Measurements from ENCODE around the gene CYP2U1.

CYP2U1 gene

DNA sequence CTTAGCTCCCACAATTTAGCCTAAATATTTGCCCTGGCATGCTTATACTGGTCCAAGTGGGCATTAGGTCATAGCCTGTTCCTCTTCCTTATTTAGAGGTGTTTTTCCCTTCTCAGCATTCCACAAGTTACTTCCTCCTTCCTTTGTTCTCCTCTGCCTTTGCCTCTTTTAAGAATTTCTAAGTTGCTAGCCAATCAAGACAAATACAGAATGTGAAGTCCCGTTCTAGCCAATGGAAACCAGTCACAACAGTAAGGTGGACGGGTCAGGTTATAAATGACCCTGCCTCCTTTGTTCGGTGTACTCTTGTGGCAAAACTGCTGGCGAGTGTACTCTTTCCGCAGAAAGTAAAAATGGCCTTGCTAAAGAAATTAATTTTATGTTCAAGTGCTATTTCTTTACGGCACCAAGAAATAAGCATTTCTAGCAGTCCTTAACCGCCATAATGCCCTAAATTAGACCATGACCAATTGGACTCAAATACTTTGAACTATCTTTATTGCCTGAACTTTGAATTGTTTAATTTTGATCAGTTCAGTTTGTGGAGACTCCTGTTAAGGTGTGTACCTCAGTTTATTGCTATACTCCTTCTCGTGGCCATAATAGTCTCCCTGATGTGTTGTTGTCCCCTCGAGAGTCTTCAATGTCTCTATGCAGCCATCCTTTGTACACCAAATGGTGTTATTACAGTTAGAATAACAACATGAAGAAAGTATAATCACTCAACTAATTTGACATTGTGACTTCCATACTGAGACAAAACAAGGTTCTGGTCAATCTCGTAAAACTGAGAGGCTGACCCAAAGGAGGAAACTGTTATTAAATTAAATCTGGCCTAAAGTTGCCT, 56.8 kb downstream of the CYP2U1 start:
- no peak for DNase-seq

DNA sequence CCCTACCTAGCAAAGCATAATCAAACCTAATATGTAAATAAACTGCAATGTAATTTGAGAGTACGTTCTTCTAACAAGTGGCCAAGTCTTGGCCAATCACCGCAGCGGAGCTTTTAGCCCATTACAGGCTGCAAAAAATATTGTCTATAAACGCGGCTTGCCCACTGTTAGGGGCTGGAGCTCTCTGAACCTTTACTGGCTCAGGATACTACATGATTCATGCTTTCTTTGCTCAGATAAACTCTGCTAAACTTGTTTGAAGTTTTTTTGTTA, 57.4 kb downstream of the CYP2U1 start:
- DNase-seq: no peak

DNA sequence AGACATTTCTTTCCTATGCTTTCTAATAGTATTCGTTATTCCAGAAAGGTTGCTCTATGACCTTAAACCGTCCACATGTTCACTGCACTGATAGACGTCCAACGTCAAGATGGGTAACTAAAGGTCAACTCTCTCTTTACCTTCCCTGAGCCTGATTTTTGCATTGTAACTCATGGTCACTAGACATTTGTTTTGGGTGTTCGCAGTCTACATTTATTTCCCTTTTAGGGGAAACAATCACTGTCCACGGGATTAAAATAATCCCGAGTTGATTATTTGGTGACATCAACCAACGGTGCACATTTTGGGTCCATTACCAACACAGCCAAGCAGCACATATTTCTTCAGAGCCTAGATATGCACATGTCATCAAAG, 57.8 kb downstream of the CYP2U1 start:
- DNase-seq: no peak

DNA sequence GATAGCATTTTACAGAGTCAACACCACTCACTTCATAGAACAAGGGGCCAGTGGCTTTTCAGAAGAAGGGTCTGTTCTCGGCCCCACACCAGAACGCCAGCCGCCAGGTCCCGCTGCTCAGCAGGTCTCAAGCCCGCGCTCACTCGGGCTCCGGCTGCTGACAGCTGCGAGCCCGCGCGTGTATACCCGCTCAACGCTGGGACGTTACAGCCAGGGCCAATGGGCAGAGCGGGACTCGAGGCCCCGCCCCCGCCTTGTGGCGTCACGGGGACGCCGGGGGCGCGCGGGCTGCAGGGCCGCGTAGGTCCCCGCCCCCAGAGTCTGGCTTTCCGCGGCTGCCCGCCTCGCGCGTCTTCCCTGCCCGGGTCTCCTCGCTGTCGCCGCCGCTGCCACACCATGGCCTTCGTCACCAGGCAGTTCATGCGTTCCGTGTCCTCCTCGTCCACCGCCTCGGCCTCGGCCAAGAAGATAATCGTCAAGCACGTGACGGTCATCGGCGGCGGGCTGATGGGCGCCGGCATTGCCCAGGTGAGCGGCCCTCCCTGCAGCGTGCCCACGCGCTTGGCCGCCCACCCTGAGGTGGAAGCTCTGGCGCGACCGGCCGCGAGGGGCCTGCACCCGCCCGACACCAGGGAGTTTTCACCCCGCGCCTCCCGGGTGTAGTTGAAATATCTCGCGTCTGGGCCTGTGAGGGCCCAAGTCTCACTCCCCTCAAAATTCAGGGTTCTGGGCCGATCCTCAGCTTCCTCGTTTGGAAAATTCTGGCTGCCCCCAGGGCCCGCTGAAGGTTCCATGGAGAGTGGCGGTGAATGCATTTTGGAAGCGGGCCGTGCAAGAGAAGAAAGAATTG, 58.4 kb downstream of the CYP2U1 start, which contains the start of gene HADH:
Gene HADH (plus strand): TSS at position 353 of the 850 bp plus-strand sequence. CDS start 44 bp downstream, at position 397.
- DNase-seq: peak; percentile 85 to 90

DNA sequence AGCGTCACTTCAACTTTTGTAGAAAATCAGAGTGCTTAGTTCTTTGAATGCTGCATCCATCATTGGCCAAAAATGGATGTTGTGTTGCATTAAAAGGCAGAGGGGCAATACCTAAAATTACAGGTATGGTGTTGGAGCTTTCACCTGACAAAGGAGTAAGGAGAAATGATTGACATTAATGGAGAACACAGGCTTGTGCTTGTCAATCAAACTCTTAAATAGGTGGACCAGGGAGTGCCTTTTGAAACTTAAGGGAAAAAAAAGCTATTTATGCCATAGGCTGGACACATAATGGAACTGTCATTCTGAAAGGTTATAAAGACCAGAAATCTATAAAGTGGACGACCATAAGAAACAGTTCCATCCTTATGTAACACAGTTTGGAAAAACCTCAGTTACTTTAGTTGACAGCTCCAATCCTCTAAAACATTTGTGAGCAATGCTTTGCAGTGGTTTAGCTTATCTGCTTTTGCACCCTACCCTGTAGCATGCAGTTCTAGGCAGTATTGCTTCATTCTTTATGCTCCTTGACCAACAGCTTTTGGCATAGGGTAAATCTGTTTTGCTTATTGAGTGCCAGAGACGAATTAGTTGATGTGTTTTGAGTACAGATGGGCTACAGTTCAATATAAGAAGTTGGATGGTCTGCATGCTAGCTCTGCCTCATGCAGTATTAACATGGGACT, 60.7 kb downstream of the CYP2U1 start:
- no peak for DNase-seq

DNA sequence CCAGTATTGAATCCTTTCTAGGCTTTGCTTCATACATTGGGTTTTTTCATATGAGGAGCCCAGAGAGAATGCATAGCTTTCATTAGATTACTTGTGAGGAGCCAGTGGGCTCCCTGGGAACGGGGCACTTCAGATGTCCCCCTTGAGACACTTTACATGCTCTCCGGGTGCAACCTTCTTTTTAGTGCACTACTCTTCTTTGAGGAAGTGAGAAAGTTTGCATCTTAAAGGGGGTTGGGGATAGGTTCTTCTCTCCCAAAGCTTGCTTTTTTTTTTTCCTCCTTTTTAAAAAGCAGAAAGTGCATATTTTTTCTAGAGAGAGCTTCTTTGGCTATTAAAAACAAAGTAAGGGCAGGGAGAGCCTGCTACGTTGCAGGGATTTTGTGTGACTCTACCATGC, 62.6 kb downstream of the CYP2U1 start:
- DNase-seq: no peak

DNA sequence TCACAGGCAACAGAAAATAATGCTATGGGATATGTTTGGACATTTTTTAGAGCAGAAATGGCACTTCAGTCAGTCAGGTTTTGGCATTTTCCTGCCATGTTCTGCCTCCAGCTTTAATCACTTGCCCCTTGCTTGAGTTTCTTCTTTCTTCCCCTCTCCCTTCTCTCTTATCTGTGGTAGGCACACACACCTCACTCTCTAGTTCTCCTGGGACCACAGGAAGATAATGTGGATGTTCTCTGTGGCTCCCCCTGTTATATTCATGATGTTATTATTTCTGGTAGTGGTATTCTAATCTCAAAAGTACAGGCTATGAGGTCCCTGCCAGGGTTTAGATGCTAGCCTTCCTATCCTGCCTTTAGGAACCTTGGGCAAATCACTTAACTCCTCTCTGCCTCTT, 63.5 kb downstream of the CYP2U1 start:
- no peak for DNase-seq

DNA sequence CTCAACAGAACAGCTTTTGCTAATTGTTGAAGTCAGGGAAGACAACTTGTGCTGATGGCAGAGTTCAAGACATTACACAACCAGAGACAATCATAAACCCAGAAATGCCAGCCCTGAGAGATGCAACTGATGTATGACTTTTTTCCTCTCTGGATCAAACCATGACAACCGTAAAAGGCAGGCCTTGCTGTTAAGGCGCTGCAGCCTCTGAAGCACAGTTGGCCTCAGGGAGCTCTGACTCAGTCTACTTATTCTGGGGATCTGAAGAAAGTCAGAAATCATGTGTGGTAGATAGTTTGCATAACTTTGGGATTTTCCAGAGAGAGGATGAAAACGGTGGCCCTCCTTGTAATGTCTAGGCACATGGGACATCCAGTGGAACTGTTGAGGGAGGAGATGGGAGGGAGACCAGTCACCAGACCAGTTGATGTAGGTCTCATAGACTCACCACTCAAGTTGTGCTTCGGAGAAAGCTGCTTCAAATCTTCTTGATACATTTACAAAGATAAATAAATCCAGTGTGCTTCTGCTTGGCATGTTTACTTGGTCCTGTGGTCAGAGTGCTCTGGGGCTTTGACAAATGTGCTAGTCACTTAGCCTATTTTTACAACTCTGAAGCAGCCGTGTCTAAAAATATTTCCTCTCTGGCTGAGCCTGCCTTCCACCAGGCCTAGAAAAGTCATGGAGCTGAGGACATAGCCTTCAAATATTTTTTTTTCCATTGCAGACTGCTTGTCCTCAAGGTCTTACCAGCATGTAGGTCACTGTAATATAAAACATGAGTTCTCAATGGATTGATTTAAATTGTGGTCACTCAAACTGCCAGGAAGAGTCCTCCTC, 65.8 kb downstream of the CYP2U1 start:
- no peak for DNase-seq

DNA sequence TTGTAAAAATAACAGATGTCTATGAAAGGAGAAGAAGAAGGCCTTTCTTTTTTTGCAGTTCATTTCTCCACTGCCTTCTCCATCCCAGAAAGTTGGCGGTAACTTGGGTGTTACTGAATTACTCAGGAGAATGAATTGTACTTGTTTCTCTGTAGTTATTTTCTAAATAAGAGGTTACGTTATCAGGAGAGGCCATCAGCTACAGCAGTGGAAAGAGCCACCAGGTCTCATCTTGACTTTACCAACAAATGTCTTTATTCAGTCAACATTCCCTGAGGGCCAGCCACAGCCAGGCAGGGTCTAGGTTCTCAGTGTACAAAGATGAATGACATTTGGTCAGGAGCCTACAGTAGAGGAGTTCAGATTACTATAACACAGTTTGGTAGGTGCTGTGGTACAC, 66.4 kb downstream of the CYP2U1 start:
- no peak for DNase-seq

DNA sequence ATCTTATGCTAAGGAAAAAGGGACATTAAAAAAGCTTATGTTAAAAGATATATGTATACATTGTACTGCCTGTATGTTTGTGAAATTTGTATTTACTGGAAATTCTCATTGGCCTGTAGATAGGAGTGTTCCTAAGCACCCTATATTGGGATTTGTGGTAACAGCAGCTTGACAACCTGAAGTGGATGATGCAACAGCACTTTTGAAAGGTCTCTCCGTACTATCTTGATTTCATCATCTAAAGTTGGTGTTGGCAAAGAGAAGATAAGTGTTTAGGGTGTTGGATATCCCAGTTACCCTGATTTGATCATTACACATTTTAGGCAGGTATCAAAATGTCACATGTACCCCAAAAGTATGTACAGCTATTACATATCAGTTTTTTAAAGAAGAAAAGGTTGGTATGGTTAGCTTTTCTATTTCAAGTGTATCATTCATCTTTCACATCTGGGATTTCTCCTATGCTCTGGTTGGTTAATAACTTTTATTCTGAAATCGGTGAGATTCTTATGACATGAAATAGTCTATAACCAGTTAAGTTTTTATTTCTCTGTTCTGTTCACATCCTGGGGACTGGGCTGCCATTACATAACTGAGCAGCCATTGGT, 68.7 kb downstream of the CYP2U1 start:
- no peak for DNase-seq

DNA sequence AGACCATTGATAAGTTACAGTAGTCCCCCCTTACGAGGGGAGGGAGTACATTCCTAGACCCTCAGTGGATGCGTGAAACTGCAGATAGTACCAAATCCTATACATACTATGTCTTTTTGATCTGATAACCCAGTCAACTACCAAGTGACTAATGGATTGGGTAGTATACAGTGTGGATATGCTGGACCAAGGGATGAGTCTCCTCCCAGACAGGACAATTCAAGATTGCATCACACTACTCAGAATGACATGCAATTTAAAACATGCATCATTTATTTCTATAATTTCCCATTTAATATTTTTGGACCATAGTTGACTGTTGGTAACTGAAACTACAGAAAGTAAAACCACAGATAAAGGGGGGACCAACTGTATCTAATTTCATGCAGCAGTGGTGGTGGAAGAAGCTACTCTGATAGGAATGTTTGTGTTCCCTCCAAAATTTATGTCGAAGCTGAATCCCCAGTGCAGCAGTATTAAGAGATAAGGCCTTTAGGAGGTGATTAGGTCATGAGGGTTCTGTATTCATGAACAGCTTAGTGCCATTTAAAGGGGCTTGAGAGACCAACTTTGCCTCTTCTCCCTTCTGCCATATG, 70.3 kb downstream of the CYP2U1 start:
- no peak for DNase-seq
